ENCODE data around the gene RRP8. TPM values are rescaled to one million over a fixed set of nuclear protein-coding genes. Genes with fewer than 3 reads are reported as not detected.

The RRP8 gene
- total RNA-seq, 1 experiment from 2014 or later, result 17.8 TPM

DNA sequence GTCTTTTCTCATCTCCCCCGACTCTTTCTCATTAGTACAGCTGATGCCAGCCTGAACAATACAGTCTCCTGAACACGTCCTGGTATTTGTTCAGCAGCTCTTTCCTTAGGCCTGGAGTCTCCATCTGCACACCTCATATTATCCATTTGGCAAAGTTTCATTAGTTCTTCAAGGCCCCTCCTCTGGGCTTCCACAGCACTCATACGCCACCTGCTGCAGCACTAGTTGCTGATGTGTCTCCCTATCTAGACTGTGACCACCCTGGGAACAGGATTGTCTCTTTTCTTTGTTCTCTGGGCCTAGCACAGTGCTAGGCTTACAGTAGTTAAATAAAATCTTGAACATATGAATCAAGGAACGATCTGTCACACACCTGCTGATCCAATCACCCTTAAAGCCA is 35.0 kb upstream of the RRP8 start:
- Histone ChIP-seq H2AFZ (ENCODE audit: low read depth, low read length, poor library complexity, severe bottlenecking) (no peak overlapping the region), H3K4me3 (replicated peaks in 1 of 2; ENCODE audit: low read depth in 1 of 2, low read length in 2 of 2) (no peak overlapping the region), H3K9ac (ENCODE audit: low read length) (no peak overlapping the region), H4K20me1 (ENCODE audit: insufficient read depth) (no peaks in the 10 kb centered on the region), H3K36me3 (ENCODE audit: control insufficient read depth in 1 of 2, insufficient read depth in 2 of 2, low read length in 2 of 2) (no peaks in the 10 kb centered on the region), H3K9me3 (ENCODE audit: control insufficient read depth in 1 of 2, insufficient read depth in 1 of 2, low read depth in 1 of 2, low read length in 2 of 2) (no peaks in the 10 kb centered on the region), H3K4me2 (ENCODE audit: low read length) (no peak overlapping the region), H3K27ac (ENCODE audit: low read depth, low read length) (no peak overlapping the region), H3K4me1 (ENCODE audit: control insufficient read depth in 1 of 2, insufficient read depth in 2 of 2, low read length in 2 of 2) (peaks cover 6 to 14% of the 10 kb centered on the region in 2 experiments; a peak in 3 of 4 replicates), H3K9me2 (ENCODE audit: insufficient read depth) (no peaks in the 10 kb centered on the region), H3K27me3 (ENCODE audit: insufficient read depth, low read length) (no peaks in the 10 kb centered on the region), H3K79me2 (ENCODE audit: insufficient read depth, low read length) (no peaks in the 10 kb centered on the region)
- DNase-seq (ENCODE audit: low read depth, low spot score), result no peak
- BruUV-seq (replicated peaks), result no TSS peak
- ChIA-PET POLR2A (no interaction called here), RAD21 (ENCODE audit: low non-redundant PET in 1 of 2, low total read pairs in 2 of 2, uncharacterized antibody in 2 of 2, unreplicated experiment in 2 of 2) (no interaction called here), CTCF (interaction anchor here (1.0 kb wide), 1 partner anchor 259 kb away, joined by 3 read pairs; no protein-coding TSS in a partner anchor)
- intact Hi-C loops (cut with micrococcal nuclease), result no loop called here
- TF ChIP-seq, protein P1, sequence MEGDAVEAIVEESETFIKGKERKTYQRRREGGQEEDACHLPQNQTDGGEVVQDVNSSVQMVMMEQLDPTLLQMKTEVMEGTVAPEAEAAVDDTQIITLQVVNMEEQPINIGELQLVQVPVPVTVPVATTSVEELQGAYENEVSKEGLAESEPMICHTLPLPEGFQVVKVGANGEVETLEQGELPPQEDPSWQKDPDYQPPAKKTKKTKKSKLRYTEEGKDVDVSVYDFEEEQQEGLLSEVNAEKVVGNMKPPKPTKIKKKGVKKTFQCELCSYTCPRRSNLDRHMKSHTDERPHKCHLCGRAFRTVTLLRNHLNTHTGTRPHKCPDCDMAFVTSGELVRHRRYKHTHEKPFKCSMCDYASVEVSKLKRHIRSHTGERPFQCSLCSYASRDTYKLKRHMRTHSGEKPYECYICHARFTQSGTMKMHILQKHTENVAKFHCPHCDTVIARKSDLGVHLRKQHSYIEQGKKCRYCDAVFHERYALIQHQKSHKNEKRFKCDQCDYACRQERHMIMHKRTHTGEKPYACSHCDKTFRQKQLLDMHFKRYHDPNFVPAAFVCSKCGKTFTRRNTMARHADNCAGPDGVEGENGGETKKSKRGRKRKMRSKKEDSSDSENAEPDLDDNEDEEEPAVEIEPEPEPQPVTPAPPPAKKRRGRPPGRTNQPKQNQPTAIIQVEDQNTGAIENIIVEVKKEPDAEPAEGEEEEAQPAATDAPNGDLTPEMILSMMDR (IDR thresholded peaks at IDR 0.05 in 2 of 3, conservative IDR thresholded peaks at IDR 0.05 in 1 of 3; ENCODE audit: borderline replicate concordance in 1 of 3, insufficient read depth in 1 of 3, low read depth in 2 of 3, low read length in 2 of 3), result 0 out of 6 replicates have a peak, but pooled peaks of 1 of the 3 experiments have one; percentile 4
- TF ChIP-seq EZH2phosphoT487 (IDR thresholded peaks at IDR 0.05; ENCODE audit: borderline replicate concordance), result no peak
- ATAC-seq, result 0 out of 2 replicates have a peak, but pooled peaks have one; percentile 12

DNA sequence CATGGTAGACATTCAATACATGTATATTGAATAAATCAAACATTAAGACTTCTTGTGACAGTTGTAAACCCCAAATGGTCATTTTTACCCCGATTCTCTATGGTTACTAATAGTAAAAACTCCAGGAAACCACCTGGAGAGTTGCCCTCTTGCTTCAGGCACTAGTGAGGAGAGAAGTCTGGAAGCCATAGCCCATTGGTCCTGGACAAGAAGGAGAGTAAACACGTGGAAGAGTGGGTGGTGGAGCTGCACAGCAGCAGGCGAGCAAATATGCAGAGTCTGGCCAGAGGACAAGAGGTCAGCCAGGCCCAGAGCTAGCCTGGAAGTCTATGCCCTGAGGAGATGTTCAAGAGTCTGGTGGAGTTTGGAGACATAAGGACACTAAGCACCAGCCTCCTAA is 34.5 kb upstream of the RRP8 start:
- Histone ChIP-seq H2AFZ (ENCODE audit: low read depth, low read length, poor library complexity, severe bottlenecking) (no peak overlapping the region), H3K4me2 (ENCODE audit: low read length) (no peak overlapping the region), H3K9me3 (ENCODE audit: control insufficient read depth in 1 of 2, insufficient read depth in 1 of 2, low read depth in 1 of 2, low read length in 2 of 2) (no peaks in the 10 kb centered on the region), H3K4me1 (ENCODE audit: control insufficient read depth in 1 of 2, insufficient read depth in 2 of 2, low read length in 2 of 2) (peaks cover 6 to 14% of the 10 kb centered on the region in 2 experiments; a peak in 3 of 4 replicates), H3K36me3 (ENCODE audit: control insufficient read depth in 1 of 2, insufficient read depth in 2 of 2, low read length in 2 of 2) (no peaks in the 10 kb centered on the region), H3K79me2 (ENCODE audit: insufficient read depth, low read length) (no peaks in the 10 kb centered on the region), H3K9me2 (ENCODE audit: insufficient read depth) (no peaks in the 10 kb centered on the region), H3K27ac (ENCODE audit: low read depth, low read length) (no peak overlapping the region), H4K20me1 (ENCODE audit: insufficient read depth) (no peaks in the 10 kb centered on the region), H3K4me3 (replicated peaks in 1 of 2; ENCODE audit: low read depth in 1 of 2, low read length in 2 of 2) (no peak overlapping the region), H3K9ac (ENCODE audit: low read length) (no peak overlapping the region), H3K27me3 (ENCODE audit: insufficient read depth, low read length) (no peaks in the 10 kb centered on the region)
- RAD21 ChIA-PET (ENCODE audit: low non-redundant PET in 1 of 2, low total read pairs in 2 of 2, uncharacterized antibody in 2 of 2, unreplicated experiment in 2 of 2), result no interaction called here
- CTCF ChIA-PET, result no interaction called here
- no TSS peak for BruUV-seq (replicated peaks)
- DNase-seq (ENCODE audit: low read depth, low spot score) (no peak), ATAC-seq (peak; percentile 39; the same call in 1 of the 2 replicates)
- POLR2A ChIA-PET, result no interaction called here
- intact Hi-C loops (cut with micrococcal nuclease), result no loop called here
- TF ChIP-seq FOSL1 (IDR thresholded peaks at IDR 0.05; ENCODE audit: low read depth) (no peak), EGR1 (IDR thresholded peaks at IDR 0.05; ENCODE audit: low read depth) (no peak), JUND (IDR thresholded peaks at IDR 0.05) (no peak), SIN3A (IDR thresholded peaks at IDR 0.05; ENCODE audit: low read depth) (no peak), RAD21 (IDR thresholded peaks at IDR 0.05; ENCODE audit: low read depth) (no peak)
- TF ChIP-seq, protein P2, sequence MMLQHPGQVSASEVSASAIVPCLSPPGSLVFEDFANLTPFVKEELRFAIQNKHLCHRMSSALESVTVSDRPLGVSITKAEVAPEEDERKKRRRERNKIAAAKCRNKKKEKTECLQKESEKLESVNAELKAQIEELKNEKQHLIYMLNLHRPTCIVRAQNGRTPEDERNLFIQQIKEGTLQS (IDR thresholded peaks at IDR 0.05), result no peak
- TF ChIP-seq, protein P1 (IDR thresholded peaks at IDR 0.05 in 2 of 3, conservative IDR thresholded peaks at IDR 0.05 in 1 of 3; ENCODE audit: borderline replicate concordance in 1 of 3, insufficient read depth in 1 of 3, low read depth in 2 of 3, low read length in 2 of 3), result no peak
- TF ChIP-seq, protein P3, sequence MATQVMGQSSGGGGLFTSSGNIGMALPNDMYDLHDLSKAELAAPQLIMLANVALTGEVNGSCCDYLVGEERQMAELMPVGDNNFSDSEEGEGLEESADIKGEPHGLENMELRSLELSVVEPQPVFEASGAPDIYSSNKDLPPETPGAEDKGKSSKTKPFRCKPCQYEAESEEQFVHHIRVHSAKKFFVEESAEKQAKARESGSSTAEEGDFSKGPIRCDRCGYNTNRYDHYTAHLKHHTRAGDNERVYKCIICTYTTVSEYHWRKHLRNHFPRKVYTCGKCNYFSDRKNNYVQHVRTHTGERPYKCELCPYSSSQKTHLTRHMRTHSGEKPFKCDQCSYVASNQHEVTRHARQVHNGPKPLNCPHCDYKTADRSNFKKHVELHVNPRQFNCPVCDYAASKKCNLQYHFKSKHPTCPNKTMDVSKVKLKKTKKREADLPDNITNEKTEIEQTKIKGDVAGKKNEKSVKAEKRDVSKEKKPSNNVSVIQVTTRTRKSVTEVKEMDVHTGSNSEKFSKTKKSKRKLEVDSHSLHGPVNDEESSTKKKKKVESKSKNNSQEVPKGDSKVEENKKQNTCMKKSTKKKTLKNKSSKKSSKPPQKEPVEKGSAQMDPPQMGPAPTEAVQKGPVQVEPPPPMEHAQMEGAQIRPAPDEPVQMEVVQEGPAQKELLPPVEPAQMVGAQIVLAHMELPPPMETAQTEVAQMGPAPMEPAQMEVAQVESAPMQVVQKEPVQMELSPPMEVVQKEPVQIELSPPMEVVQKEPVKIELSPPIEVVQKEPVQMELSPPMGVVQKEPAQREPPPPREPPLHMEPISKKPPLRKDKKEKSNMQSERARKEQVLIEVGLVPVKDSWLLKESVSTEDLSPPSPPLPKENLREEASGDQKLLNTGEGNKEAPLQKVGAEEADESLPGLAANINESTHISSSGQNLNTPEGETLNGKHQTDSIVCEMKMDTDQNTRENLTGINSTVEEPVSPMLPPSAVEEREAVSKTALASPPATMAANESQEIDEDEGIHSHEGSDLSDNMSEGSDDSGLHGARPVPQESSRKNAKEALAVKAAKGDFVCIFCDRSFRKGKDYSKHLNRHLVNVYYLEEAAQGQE (IDR thresholded peaks at IDR 0.05; ENCODE audit: low read depth), result no peak

Measured in HCT116 (cell line).